ENCODE results near the gene CSF2RB.

DNA sequence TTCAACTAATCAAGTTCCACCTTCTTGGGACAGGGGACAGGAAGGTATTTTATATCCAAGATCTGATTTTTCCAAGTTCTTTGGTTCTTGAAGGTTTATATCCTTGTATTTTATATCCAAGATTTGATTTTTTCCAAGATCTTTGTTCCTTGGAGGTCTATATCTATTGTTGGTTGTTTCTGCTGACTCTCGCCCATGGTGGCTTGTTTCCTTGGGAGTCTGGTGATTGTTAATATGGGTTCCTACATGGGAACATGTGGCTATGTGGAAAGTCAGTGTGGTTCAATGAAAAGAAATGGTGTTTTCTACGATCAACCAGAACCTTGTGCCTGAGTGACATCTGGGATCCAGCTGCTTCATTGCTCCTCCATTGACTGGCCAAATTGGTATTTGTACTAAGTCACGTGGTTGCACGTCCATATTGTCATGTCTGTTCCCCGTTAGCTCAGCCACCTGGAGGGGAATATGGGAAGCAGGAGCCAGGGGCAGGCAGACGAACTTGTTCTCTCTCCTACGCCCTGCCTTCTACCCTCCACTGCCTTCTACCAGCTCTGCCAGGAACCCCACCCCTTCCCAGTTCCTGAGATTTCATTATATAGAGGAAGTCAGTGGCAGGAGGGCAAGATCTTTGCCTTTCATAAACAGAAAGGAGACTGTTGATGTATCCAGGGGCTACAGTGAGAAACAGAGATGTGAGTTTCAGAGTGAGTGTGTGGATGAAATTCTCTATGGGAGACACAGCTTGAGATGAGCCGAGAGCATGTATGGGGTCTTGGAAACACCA, 11.1 kb upstream of the CSF2RB start:
- TF ChIP-seq, protein P1, sequence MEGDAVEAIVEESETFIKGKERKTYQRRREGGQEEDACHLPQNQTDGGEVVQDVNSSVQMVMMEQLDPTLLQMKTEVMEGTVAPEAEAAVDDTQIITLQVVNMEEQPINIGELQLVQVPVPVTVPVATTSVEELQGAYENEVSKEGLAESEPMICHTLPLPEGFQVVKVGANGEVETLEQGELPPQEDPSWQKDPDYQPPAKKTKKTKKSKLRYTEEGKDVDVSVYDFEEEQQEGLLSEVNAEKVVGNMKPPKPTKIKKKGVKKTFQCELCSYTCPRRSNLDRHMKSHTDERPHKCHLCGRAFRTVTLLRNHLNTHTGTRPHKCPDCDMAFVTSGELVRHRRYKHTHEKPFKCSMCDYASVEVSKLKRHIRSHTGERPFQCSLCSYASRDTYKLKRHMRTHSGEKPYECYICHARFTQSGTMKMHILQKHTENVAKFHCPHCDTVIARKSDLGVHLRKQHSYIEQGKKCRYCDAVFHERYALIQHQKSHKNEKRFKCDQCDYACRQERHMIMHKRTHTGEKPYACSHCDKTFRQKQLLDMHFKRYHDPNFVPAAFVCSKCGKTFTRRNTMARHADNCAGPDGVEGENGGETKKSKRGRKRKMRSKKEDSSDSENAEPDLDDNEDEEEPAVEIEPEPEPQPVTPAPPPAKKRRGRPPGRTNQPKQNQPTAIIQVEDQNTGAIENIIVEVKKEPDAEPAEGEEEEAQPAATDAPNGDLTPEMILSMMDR (IDR thresholded peaks at IDR 0.05): no peak
- no peak for TF ChIP-seq POLR2A (IDR thresholded peaks at IDR 0.05)

Measured in right lobe of liver (tissue), 4 donors.